ENCODE data around the gene LRRC45.

Gene LRRC45

GRCh38 chr17:81986606-81987005 is 36.5 kb upstream of the LRRC45 start:
- CTCF ChIA-PET = no interaction called here
- Histone ChIP-seq H3K4me1 (ENCODE audit: control insufficient read depth, insufficient read depth, low read length) (peaks cover 3% of the 10 kb centered on the region; the same call in 1 of the 2 replicates), H3K9me3 (ENCODE audit: control insufficient read depth, insufficient read depth, low read depth, low read length) (no peaks in the 10 kb centered on the region), H3K27ac (ENCODE audit: extremely low read depth, low read depth, low read length) (no peak overlapping the region), H3K4me3 (ENCODE audit: low read depth, low read length) (no peak overlapping the region), H3K36me3 (ENCODE audit: control insufficient read depth in 2 of 2, insufficient read depth in 1 of 2, low read length in 2 of 2) (peaks cover 9 to 51% of the 10 kb centered on the region in 2 experiments; a peak in 2 of 3 replicates)
- TF ChIP-seq OVOL3 (tag by site-specific recombination; IDR thresholded peaks at IDR 0.05) = no peak
- TF ChIP-seq KLF10 (tag by site-specific recombination; IDR thresholded peaks at IDR 0.05) = no peak
- TF ChIP-seq ZNF510 (tag by site-specific recombination; IDR thresholded peaks at IDR 0.05; ENCODE audit: insufficient replicate concordance) = no peak
- no peak for TF ChIP-seq ZNF221 (tag by site-specific recombination; IDR thresholded peaks at IDR 0.05; ENCODE audit: borderline replicate concordance)
- no peak for TF ChIP-seq ZNF184 (tag by site-specific recombination; IDR thresholded peaks at IDR 0.05)
- no peak for TF ChIP-seq SP7 (tag by site-specific recombination; IDR thresholded peaks at IDR 0.05)
- TF ChIP-seq ZBTB48 (tag by site-specific recombination; IDR thresholded peaks at IDR 0.05) = no peak
- TF ChIP-seq ZNF792 (tag by site-specific recombination; IDR thresholded peaks at IDR 0.05) = no peak
- no peak for TF ChIP-seq ZNF239 (tag by site-specific recombination; IDR thresholded peaks at IDR 0.05)
- TF ChIP-seq, protein P1, sequence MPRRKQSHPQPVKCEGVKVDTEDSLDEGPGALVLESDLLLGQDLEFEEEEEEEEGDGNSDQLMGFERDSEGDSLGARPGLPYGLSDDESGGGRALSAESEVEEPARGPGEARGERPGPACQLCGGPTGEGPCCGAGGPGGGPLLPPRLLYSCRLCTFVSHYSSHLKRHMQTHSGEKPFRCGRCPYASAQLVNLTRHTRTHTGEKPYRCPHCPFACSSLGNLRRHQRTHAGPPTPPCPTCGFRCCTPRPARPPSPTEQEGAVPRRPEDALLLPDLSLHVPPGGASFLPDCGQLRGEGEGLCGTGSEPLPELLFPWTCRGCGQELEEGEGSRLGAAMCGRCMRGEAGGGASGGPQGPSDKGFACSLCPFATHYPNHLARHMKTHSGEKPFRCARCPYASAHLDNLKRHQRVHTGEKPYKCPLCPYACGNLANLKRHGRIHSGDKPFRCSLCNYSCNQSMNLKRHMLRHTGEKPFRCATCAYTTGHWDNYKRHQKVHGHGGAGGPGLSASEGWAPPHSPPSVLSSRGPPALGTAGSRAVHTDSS (tag by site-specific recombination; IDR thresholded peaks at IDR 0.05) = no peak
- TF ChIP-seq ZNF623 (tag by site-specific recombination; IDR thresholded peaks at IDR 0.05) = no peak
- no peak for TF ChIP-seq GFI1B (tag by site-specific recombination; IDR thresholded peaks at IDR 0.05)
- POLR2A ChIA-PET = no interaction called here

DNA sequence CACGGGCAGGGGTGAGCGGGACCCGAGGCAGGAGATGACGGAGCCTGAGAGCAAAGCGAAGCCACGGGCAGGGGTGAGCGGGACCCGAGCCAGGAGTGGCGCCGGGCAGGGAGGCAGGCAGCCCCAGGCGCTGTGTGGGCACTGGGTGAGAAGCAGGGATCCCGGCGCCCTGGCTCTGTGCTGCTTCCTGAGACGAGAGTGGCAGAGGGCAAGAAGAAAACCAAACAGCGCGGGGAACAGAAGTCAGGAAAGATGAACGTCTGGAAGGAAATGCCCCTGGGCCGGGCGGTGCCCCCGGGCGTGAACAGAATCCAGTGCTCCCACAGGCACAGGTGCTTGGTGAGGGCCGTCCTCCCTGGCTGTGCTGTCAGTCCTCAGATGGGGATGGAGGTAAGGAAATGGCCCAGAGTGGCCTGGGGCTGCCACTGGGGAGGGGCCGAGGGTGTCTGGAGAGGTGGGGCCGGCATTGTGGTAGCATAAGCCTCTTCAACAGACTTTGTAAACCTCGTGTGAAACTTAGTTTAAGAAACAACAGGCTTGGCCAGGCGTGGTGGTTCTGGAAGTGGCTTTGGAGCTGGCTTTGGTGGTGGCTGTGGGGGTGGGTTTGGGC is 35.8 kb upstream of the LRRC45 start:
- peaks cover 9 to 50% of the 10 kb centered on the region in 2 experiments; a peak in 2 of 3 replicates for H3K36me3 ChIP-seq (ENCODE audit: control insufficient read depth in 2 of 2, insufficient read depth in 1 of 2, low read length in 2 of 2)
- H3K27ac ChIP-seq (ENCODE audit: extremely low read depth, low read depth, low read length) = no peak overlapping the region
- ChIA-PET CTCF (interaction anchor here (1.7 kb wide), 1 partner anchor 33 kb away, joined by 5 read pairs; no protein-coding TSS in a partner anchor), POLR2A (no interaction called here)
- no peak overlapping the region for H3K4me3 ChIP-seq (ENCODE audit: low read depth, low read length)
- H3K9me3 ChIP-seq (ENCODE audit: control insufficient read depth, insufficient read depth, low read depth, low read length) = no peaks in the 10 kb centered on the region
- no peak for TF ChIP-seq ZNF776 (tag by site-specific recombination; IDR thresholded peaks at IDR 0.05; ENCODE audit: borderline replicate concordance)
- TF ChIP-seq KLF1 (tag by site-specific recombination; IDR thresholded peaks at IDR 0.05) = peak; percentile 46; the same call in 1 of the 2 replicates
- peaks cover 7% of the 10 kb centered on the region for H3K4me1 ChIP-seq (ENCODE audit: control insufficient read depth, insufficient read depth, low read length)

DNA sequence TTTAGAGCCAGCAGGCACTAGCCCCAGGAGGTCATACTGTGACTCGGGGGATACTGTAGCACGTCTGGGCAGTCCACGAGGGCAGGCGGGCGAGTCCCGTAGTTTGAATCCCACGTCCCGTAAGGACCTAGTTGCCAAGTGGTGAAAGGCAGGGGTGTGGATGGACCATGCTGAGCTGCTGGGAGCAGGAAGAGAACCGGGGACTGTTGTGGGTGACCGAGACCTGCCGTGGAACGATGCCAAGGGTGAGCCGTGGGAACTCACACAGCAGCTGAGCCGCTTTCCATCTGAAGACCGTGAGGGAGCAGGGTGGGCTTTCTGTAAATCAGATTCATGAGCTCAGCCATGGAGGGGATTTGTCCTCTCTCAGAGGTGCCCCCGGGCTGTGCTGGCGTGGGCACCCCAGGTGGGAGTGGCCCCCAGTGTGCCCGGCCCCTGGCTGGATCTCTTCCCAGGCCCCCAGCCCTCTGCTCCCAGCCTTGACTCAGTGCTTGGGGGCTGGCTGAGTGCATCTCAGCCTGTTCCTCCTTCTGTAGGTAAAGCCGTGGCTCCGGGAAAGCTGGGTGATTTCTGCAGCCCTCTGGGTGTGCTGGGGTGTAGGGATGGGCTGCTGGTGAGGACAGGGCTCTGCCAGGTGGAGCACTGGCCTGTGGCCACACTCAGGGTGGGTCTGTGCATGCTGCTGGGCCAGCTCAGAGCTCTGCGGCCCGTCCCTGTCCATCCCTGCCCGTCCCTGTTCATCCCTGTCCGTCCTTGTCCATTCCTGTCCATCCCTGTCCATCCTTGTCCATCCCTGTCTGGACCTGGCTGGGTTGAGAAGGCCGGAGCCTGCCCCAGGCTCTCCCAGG is 32.0 kb upstream of the LRRC45 start:
- ChIA-PET POLR2A (interaction anchor here (0.6 to 1.4 kb wide), 7 partner anchors 11 to 63 kb away, joined by 3 to 4 read pairs (median 3); partner anchors contain the start of genes CENPX, LRRC45 and MAFG), CTCF (interaction anchor here (0.5 to 1.9 kb wide), 3 partner anchors 29 to 105 kb away, joined by 3 to 12 read pairs (median 8); no protein-coding TSS in a partner anchor)
- peaks cover 0 to 23% of the 10 kb centered on the region in 2 experiments; a peak in 2 of 3 replicates for H3K36me3 ChIP-seq (ENCODE audit: control insufficient read depth in 2 of 2, insufficient read depth in 1 of 2, low read length in 2 of 2)
- no peak overlapping the region for H3K27ac ChIP-seq (ENCODE audit: extremely low read depth, low read depth, low read length)
- no peaks in the 10 kb centered on the region for H3K9me3 ChIP-seq (ENCODE audit: control insufficient read depth, insufficient read depth, low read depth, low read length)
- H3K4me1 ChIP-seq (ENCODE audit: control insufficient read depth, insufficient read depth, low read length) = peaks cover 7% of the 10 kb centered on the region
- TF ChIP-seq, protein P2, sequence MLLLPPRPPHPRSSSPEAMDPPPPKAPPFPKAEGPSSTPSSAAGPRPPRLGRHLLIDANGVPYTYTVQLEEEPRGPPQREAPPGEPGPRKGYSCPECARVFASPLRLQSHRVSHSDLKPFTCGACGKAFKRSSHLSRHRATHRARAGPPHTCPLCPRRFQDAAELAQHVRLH (tag by site-specific recombination; IDR thresholded peaks at IDR 0.05) = no peak
- TF ChIP-seq ZNF48 (tag by site-specific recombination; IDR thresholded peaks at IDR 0.05) = no peak
- no peak for TF ChIP-seq ZEB2 (tag by site-specific recombination; IDR thresholded peaks at IDR 0.05)
- no peak for TF ChIP-seq ZNF776 (tag by site-specific recombination; IDR thresholded peaks at IDR 0.05; ENCODE audit: borderline replicate concordance)
- TF ChIP-seq KLF7 (tag by site-specific recombination; IDR thresholded peaks at IDR 0.05; ENCODE audit: borderline replicate concordance) = no peak
- no peak for TF ChIP-seq ZNF223 (tag by site-specific recombination; IDR thresholded peaks at IDR 0.05)
- TF ChIP-seq ZNF16 (tag by site-specific recombination; IDR thresholded peaks at IDR 0.05; ENCODE audit: low read depth) = no peak
- no peak for TF ChIP-seq ZNF157 (tag by site-specific recombination; IDR thresholded peaks at IDR 0.05)
- TF ChIP-seq ZSCAN23 (tag by site-specific recombination; IDR thresholded peaks at IDR 0.05) = no peak
- TF ChIP-seq ZNF843 (tag by site-specific recombination; IDR thresholded peaks at IDR 0.05) = no peak
- no peak for TF ChIP-seq PRDM1 (tag by site-specific recombination; IDR thresholded peaks at IDR 0.05)
- no peak for TF ChIP-seq ZXDB (tag by site-specific recombination; IDR thresholded peaks at IDR 0.05)
- TF ChIP-seq ZNF530 (tag by site-specific recombination; IDR thresholded peaks at IDR 0.05; ENCODE audit: low read depth) = no peak
- no peak overlapping the region for H3K4me3 ChIP-seq (ENCODE audit: low read depth, low read length)

All from HEK293 (cell line).